GM19240 (cell line): Measurements from ENCODE around the gene CFAP46.
"Not testable (repeated sequence)": the region's sequence is repeated elsewhere in the genome, so short reads cannot be mapped to it uniquely, and the experiment has no call there.

Source experiments
- DNase-seq: peaks from one replicate; pipeline ENCODE4 v3.0.0; 2011; ENCODE audit warnings: low spot score; ENCODE audit not compliant: insufficient read length

Gene CFAP46

GRCh38 chr10:132901351-132901750, 41.0 kb downstream of the CFAP46 start:
- no peak for DNase-seq

GRCh38 chr10:132900211-132900756, 42.1 kb downstream of the CFAP46 start:
- no peak for DNase-seq

DNA sequence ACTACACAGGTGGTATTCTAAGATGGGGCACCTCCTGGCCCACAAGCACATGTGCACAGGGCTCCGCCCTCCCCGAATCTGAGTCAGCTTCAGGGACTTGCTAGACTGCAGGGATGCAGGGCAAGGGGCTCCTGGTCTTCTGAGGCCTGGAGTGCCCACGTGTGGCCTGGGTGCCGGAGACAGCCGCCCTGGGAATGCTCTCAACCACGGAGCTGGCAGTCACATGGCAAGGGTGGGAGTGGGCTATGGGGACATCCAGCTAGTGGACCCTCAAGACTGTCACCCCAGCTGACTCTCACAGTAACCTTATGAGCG, 42.7 kb downstream of the CFAP46 start:
- DNase-seq = no peak

DNA sequence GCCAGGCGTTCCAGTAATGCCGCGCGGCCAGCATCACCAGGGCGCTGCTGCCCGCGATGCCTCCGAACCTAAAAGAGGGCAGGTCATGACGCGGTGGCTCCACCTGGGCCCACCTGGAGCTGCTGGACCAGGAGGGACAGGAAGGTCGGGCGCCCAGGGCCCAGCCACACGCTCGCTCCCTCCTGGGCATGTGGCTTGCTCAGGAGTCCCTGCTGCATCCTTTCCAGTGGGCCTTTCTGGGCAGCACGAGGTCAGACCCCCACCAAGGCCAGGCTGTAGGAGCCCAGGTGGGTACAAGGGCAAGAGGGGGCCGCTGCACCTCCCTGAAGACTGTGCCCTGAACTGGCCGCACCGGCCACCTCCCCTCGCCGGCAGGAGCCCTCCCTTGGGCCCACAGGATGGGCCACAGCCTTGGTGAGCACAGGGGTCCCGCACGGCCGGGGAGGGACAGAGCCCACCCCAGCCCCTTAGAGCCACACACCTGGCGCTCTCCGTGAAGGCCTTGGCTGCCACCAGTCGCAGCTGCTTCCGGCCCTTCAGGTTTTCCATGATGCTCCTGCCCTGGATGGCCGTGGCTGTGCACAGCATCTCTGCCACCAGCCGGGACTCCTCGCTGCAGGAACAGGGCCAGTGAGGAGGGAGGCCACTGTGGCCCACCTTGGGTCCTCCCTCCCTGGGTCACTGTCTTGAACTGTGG, 43.2 kb downstream of the CFAP46 start:
- no peak for DNase-seq

GRCh38 chr10:132898391-132899053, 43.8 kb downstream of the CFAP46 start:
- DNase-seq = no peak

GRCh38 chr10:132897516-132898381, 44.6 kb downstream of the CFAP46 start:
- no peak for DNase-seq

- DNase-seq = not testable (repeated sequence)
Observed at GRCh38 chr10:132893786-132894185, 48.6 kb downstream of the CFAP46 start.

GRCh38 chr10:132893090-132893489, 49.3 kb downstream of the CFAP46 start:
- DNase-seq = no peak

DNA sequence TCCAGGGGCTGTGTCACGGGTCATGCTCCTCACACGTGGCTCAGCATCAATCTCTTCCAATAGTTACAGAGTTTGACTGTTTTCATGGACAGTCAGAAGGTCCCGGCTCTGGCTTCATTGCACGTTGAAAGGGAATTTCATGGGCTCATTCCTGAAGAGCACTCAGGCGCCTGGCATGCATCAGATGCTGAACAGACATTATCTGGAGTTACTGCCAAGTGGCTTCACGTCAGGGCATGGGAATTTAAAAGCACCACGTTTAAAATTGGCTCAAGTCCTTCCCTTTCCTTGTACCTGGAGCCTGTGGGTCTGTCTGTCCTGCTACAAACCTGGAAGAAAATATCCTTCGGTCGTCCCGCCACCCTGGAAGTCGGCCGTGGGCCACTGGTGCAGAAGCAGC, 50.4 kb downstream of the CFAP46 start:
- no peak for DNase-seq

GRCh38 chr10:132891368-132891767, 51.0 kb downstream of the CFAP46 start:
- no peak for DNase-seq

GRCh38 chr10:132890301-132890700, 52.1 kb downstream of the CFAP46 start:
- DNase-seq = no peak

DNA sequence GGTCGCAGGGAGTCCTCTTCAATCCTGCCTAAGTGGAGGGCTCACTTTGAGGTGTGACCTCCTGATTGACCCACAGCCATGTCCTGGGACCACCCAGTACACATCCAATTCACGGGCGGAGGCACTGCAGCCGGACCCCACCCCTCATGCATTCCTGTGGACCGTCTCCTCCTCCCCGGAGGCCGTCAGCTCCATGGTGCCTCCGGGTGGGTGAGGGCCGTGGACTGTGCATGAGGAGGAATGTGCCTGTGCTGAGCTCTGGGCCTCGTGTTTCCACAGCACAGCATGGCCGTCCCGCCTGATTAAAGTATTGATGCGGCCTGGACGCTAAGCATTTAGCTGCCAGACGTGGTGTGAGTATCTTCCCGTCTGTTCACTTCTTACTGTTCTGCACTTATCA, 52.8 kb downstream of the CFAP46 start:
- no peak for DNase-seq

- no peak for DNase-seq
Observed at GRCh38 chr10:132888898-132889490, 53.4 kb downstream of the CFAP46 start.

DNA sequence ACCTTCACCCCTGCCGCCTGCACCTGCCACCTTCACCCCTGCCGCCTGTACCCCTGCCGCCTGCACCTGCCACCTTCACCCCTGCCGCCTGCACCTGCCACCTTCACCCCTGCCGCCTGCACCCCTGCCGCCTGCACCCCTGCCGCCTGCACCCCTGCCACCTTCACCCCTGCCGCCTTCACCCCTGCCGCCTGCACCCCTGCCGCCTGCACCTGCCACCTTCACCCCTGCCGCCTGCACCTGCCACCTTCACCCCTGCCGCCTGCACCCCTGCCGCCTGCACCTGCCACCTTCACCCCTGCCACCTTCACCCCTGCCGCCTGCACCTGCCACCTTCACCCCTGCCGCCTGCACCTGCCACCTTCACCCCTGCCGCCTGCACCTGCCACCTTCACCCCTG, 53.9 kb downstream of the CFAP46 start:
- DNase-seq = not testable (repeated sequence)

DNA sequence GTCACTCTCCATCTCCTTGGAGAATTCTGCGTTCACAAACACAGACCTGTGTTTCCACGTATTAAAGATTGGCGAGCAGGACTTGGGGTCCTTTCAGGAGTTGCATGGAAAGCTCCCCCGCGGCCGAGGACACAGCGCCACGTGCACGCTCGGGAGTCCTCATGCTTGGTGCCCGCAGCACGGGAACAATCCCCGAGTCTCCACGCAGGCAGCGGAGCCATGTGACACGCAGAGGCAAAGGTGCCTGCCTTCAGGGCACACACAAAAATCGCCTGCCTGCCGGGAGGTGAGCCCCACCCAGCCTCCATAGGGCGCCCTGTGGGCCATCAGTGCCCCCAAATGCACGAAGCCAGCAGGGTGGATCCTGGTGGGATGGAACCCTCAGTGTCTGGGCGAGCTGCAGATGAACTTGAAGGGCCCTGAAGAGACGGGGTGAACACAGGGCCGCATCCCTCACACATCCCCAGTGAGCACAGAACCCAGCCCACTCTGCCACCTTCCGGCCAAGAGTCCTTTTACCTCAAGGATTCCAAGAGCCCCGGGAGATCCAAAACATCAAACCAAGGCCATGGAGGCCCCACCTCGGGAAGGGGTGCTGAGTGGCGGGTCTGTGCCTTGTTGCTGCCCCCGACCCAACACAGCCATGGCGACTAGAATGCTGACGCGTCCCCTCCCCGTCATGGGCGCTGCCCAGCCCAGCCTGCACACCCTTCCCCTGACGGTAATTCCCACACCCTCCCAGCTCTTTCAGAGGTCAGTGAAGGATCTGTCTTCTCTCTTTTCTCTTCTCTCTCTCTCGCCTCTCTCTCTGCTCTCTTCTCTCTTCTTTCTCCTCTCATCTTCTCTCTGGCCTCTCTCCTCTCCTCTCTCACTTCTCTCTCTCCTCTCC, 55.9 kb downstream of the CFAP46 start:
- DNase-seq = no peak

GRCh38 chr10:132885451-132886210, 56.7 kb downstream of the CFAP46 start:
- no peak for DNase-seq

- DNase-seq = no peak
Observed at GRCh38 chr10:132884691-132885271, 57.6 kb downstream of the CFAP46 start.

DNA sequence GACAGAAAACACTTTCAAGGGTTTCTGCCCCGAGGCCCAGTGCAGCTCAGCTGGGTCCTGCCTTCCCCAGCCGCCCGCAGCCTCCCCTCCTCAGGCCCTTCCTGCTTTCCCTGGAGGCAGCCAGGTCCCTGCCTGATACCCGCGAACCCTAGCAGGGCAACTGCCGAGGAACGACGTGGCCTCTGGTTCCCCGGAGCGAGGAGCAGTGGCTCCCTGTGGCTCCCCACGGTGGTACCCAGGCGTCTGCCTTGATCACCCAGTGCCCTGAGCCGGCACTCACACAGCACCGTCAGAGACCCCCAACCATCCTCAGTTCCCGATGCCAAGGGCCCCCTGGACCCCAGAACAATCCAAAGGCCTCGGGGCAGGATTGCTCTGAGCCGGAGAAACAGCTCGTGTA, 58.3 kb downstream of the CFAP46 start:
- DNase-seq = no peak

DNA sequence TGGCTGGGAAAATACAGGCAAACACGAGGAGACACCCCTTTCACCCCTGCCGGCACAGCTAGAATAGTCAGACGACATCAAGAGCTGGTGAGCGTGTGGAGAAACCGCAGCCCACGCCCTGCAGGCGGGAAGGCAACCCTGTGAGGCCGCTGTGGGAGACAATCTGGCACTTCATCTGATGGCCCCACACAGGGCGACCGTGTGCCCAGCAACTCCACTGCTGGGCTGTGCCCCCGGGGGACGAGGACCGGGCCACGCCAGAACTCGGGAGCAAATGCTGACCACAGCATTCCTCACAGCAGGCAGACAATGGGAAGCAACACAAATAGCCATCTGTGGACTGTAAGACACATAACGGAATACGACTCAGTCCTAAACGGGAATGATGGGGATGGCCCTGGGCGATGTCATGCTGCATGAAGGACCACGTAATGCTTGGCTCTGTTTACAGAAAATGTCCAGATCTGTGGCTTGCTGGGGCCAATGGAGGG, 58.9 kb downstream of the CFAP46 start:
- no peak for DNase-seq
